Pulmonary artery endothelial cell (primary cell): Measurements from ENCODE around the gene WDR20. TPM values are rescaled to one million over a fixed set of nuclear protein-coding genes. Genes with fewer than 3 reads are reported as not detected.
"Not testable (repeated sequence)": the region's sequence is repeated elsewhere in the genome, so short reads cannot be mapped to it uniquely, and the experiment has no call there.

ENCODE experiments used
- DNase-seq: peaks from one replicate; pipeline ENCODE4 v3.0.0-alpha.2; 2011; ENCODE audit warnings: low read depth, low spot score
- total RNA-seq: library from RNA; depleted of rRNA; stranded (reverse); fragments of >200 nt; gene quantifications from 2 replicates; pipeline ENCODE4 v1.2.3, GENCODE V29; 2014

WDR20 gene
- total RNA-seq, 1 donor from 2014 or later = 16.4 TPM

DNA sequence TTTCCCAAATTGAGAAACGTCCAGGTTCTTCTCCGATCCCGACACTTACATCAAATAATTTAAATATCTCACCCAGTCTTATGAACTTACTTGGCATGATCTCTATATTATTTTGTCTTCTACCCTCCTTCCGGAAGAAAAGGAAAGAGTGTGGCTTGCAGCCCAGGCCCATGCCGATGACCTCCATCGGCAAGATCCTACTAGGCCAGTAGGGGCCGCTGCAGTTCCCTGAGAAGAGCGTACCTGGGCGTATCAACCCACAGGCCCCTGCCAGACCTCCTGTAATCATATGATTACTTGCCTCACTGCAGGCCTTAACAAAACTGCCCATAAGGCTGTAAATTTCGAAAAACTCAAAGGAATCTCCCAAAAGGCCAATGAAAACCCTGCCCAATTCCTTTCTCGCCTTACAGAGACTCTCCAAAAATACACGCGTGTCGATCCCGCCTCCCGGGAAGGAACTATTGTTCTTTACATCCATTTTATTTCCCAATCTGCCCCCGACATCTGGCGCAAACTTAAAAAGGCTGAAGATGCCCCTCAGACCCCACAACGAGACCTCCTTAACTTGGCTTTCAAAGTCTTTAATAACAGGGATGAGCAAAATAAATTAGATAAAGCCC is 95.7 kb downstream of the WDR20 start:
- peak; percentile 45 for DNase-seq

DNA sequence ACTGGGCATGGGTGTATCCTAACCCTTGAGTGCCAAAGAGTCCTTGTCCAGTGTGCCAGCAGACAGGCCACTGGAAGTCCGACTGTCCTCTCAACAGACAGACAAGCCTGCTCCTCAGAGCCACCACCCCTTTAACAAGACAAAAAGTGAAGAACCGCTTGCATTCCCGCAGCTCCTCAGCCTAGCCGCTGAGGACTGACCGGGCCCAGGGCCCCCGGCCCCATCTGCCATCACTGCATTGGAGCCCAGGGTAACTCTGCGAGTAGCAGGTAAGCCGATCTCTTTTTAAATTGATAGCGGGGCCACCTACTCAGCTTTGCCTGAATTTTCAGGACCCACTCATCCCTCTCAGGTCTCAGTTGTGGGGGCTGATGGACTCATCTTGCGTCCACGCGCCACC is 96.3 kb downstream of the WDR20 start:
- no peak for DNase-seq

- no peak for DNase-seq
Observed at GRCh38 chr14:102238131-102238530, 98.4 kb downstream of the WDR20 start.

GRCh38 chr14:102238766-102239165 is 99.1 kb downstream of the WDR20 start:
- no peak for DNase-seq

DNA sequence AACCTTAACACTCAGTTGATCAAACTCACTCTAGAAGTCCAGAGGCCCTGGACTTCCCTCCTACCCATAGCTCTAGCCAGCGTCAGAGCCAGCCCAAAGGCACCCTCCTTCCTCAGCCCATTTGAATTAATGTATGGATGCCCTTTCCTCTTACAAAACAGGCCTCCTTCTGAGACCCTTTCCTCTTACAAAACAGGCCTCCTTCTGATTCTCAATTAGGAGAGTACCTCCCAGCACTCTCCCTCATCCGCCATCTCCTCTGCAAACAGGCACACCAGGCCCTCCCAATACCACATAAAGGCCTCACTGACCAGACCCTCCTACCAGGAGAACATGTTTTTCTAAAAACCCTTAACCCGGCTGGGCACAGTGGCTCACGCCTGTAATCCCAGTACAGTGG is 99.5 kb downstream of the WDR20 start:
- no peak for DNase-seq

DNA sequence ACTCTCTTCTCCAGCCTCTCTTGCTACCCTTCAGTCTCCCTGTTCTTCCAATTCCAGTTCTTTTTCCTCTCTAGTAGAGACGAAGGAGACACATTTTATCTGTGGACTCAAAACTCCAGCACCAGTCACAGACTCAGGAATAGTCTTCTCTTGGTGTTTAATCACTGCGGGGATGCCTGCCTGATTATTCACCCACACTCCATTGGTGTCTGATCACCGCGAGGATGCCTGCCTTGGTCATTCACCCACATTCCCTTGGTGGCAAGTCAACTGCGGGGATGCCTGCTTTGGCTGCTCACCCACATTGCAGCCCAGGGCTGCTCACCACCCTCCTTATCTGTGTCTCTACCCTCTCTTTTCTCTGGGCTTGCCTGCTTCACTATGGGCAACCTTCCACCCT is 100.8 kb downstream of the WDR20 start:
- DNase-seq = not testable (repeated sequence)

DNA sequence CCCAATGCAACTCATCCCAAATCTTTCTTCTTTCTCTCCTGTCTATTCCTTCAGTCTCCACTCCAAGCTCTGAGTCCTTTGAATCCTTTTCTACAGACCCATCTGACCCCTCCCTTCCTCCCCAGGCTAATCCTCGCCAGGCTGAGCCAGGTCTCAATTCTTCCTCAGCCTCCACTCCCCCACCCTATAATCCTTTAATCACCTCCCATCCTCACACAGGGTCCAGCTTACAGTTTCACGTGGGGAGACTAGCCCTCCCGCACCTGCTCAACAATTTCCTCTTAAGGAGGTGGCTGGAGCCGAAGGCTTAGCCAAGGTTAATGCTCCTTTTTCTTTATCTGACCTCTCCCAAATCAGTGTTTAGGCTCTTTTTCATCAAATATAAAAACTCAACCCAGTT is 101.5 kb downstream of the WDR20 start:
- DNase-seq = no peak

- DNase-seq = not testable (repeated sequence)
Observed at GRCh38 chr14:102243795-102244194, 104.1 kb downstream of the WDR20 start.

DNA sequence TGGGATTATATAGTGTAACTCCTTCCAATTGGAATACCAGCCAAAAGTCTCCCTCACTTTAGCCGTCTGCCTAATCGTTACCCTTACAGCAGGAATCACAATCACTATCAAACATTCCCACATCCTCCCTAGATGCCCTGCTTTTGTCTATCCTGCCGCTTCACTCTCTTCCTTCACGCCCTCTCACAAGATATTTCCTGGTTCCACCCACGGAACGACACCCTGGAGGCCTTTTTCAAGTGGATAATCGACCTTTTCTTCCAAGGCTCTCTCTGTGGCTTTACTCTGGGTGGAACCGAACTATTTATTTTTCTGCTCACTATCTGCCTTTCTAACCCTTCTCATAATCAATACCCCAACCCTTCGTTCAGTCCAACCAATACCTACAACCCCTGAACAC is 106.4 kb downstream of the WDR20 start:
- no peak for DNase-seq

GRCh38 chr14:102248121-102248520 is 108.4 kb downstream of the WDR20 start:
- no peak for DNase-seq

GRCh38 chr14:102249041-102249440 is 109.3 kb downstream of the WDR20 start:
- DNase-seq = no peak

- DNase-seq = no peak
Observed at GRCh38 chr14:102249981-102250380, 110.3 kb downstream of the WDR20 start.

- DNase-seq = no peak
Observed at GRCh38 chr14:102250636-102251035, 110.9 kb downstream of the WDR20 start.

GRCh38 chr14:102251161-102251560 is 111.5 kb downstream of the WDR20 start:
- DNase-seq = no peak

DNA sequence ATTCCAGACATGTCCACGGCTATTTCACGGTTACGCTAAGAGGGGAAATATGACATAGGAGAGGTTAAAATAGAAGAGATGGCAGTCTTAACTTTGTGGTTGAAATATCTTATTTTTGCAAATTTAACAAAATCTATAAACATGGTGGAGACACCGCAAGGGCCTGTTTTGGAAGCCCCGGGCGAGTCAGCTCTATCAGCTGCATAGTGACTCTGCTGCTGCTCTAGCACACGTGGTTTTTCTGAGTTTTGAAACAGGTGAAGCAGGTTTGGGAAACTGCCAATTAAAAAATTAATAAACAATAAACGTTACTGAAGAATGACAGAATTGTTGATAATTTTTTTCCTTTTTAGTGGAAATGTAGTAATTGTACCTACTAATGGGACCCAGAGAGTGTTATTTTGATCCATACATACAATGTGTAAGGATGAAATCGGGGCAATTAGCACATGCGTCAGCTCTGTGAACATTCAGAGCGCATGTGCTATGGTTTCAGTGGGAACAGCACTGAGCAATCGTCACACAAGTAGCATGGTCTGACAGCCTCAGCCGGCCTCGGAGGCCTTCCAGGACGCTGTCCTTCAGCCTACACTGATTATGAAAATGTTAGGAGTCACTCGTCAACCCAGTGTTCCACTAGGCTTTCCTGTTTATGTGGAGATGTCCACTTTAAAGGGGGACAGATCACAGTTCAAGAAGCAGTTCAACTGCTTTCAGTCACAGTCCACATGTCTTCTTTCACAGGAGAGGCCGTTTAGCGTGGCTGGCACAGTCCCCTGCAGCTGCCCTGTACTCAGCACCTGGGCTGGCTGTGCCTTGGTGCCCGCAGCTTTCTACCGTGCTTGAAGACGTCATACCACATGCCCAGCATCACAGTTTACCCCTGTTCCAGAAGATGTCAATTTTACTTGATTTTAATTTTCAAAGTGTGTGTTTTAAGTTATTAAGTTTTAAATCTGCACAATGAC is 113.4 kb downstream of the WDR20 start:
- no peak for DNase-seq

GRCh38 chr14:102255401-102256190 is 115.9 kb downstream of the WDR20 start:
- no peak for DNase-seq

DNA sequence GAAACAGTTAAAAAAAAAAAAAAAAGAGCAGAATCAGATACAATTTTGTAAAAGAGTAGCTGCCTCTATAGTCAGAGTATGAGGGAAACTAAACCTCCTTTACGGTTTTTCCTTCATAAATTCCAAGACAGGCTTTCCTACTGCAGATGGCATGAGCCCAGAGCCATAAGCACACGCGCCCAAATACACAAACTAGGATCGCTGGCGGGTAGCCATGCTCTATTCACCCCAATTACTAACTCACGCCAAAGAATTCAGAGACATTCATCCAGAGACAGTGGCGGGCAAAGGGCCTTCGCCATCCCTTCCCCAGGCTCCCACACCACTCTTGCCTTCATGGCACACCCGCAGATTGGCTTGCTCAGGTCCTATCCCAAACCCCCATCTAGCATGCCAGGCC is 117.0 kb downstream of the WDR20 start:
- no peak for DNase-seq

DNA sequence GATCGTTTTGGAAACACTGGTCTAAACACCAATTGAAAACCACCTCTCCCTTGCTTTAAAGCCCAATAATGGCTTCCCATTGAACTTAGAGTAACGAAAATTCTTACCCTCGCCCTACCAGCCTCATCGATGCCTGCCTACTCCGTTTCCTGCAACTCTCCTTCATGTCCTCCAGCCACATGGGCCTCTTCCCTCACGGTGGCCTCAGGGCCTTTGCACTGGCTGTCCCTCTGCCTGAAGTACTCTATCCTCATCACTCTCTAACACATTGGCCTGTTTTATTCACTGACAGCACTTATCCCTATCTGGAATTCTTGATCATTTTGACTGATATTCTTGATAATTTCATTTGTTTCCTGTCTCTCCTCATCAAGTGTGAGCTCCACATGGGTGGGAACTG is 118.4 kb downstream of the WDR20 start:
- no peak for DNase-seq
